ENCODE data around the gene SUPT20HL1.

The SUPT20HL1 gene

DNA sequence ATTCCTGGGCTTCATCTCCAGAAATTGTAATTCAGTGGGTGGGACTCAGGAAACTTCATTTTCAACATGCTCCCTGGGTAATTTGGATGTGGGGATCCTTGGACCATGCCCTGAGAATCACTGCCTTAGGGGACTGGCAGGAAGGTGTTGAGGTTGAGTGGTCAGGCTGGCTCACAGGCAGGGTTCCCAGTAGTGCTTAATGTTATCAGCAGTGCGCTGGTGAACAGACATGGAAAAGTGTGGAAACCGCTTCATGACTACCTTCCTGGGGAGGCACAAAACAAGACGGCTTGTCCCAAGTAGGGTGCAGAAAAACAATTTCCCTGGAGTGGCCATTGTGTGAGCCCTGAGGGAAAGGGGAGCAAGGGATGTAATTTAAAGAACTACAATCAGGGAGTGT is 31.4 kb downstream of the SUPT20HL1 start:
- no peak for DNase-seq (ENCODE audit: low read depth in 1 of 2, low spot score in 1 of 2)
- no peak for TF ChIP-seq JUND (IDR thresholded peaks at IDR 0.05; ENCODE audit: low read depth)
- in situ Hi-C loops (cut with HindIII; ENCODE audit: low pct_unique_long_range_greater_than_20kb, low sequenced_read_pairs) = no loop called here

DNA sequence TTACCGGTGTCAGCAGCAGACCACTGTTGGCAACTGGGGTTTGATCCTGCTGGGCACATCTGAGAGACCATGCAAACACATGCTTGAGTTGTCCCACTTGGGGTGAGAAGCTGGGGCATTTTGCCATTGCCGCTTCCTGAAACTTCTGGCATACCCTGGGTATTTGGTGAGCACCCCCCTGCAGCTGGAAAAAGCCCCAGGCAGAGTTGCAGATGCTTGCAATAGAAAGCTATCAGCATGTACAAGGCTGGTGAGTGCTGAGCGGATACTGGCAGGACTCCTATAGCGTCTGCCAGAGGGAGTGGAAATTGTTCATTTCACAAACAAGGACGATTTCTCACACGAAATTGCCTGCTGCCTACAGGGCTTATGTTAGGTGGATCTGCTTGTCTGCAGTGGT is 32.3 kb downstream of the SUPT20HL1 start:
- in situ Hi-C loops (cut with HindIII; ENCODE audit: low pct_unique_long_range_greater_than_20kb, low sequenced_read_pairs) = no loop called here
- TF ChIP-seq JUND (IDR thresholded peaks at IDR 0.05; ENCODE audit: low read depth) = no peak
- DNase-seq (ENCODE audit: low read depth in 1 of 2, low spot score in 1 of 2) = no peak

DNA sequence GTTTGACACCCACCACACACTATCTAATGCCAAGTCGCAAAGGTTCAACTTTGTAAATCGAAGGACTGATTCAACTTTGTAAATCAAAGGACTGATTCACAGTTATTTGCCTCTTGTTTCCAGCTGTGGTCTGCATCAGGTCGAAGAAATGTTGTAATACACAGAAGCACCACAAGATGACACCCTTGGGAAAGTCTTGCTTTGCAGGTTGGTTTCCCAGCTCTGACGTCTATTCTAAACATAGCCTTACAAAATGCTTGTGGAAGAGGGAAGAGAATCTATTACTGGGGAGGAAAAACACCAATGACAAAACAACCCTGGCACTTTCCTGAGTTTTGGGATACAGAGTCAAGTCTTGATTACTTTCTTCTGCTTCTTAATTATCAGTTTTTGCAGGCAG is 35.3 kb downstream of the SUPT20HL1 start:
- no peak for TF ChIP-seq JUND (IDR thresholded peaks at IDR 0.05; ENCODE audit: low read depth)
- in situ Hi-C loops (cut with HindIII; ENCODE audit: low pct_unique_long_range_greater_than_20kb, low sequenced_read_pairs) = no loop called here
- peak; percentile 38 to 79 for DNase-seq (ENCODE audit: low read depth in 1 of 2, low spot score in 1 of 2)

- no peak for DNase-seq (ENCODE audit: low read depth in 1 of 2, low spot score in 1 of 2)
- TF ChIP-seq JUND (IDR thresholded peaks at IDR 0.05; ENCODE audit: low read depth) = no peak
- in situ Hi-C loops (cut with HindIII; ENCODE audit: low pct_unique_long_range_greater_than_20kb, low sequenced_read_pairs) = no loop called here
Measured at GRCh38 chrX:24396236-24396930, 35.9 kb downstream of the SUPT20HL1 start.

GRCh38 chrX:24396931-24397279 is 36.5 kb downstream of the SUPT20HL1 start:
- TF ChIP-seq JUND (IDR thresholded peaks at IDR 0.05; ENCODE audit: low read depth) = no peak
- DNase-seq (ENCODE audit: low read depth in 1 of 2, low spot score in 1 of 2) = no peak
- in situ Hi-C loops (cut with HindIII; ENCODE audit: low pct_unique_long_range_greater_than_20kb, low sequenced_read_pairs) = no loop called here

GRCh38 chrX:24398766-24399165 is 38.3 kb downstream of the SUPT20HL1 start:
- in situ Hi-C loops (cut with HindIII; ENCODE audit: low pct_unique_long_range_greater_than_20kb, low sequenced_read_pairs) = no loop called here
- DNase-seq (ENCODE audit: low read depth in 1 of 2, low spot score in 1 of 2) = no peak
- no peak for TF ChIP-seq JUND (IDR thresholded peaks at IDR 0.05; ENCODE audit: low read depth)

GRCh38 chrX:24399550-24399949 is 39.1 kb downstream of the SUPT20HL1 start:
- DNase-seq (ENCODE audit: low read depth in 1 of 2, low spot score in 1 of 2) = no peak
- in situ Hi-C loops (cut with HindIII; ENCODE audit: low pct_unique_long_range_greater_than_20kb, low sequenced_read_pairs) = no loop called here
- no peak for TF ChIP-seq JUND (IDR thresholded peaks at IDR 0.05; ENCODE audit: low read depth)

DNA sequence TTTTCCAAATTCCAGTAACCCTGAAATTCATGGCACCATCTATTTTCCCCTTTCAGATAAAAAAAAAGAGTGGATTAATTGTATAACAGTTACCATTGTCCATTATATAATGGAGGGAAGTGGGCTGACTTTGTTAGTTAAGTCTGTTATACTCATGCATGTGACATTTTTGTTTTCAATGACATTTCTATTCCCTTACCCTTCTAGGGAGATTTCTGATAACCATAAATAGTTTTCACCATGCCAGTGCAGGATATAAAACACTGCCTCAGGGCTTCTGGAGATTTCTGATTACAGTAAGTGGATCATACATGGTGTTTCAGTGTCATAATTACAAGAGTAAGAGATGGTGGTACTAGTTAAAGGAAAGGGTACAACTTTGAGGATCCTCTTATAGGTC is 45.5 kb downstream of the SUPT20HL1 start:
- no peak for DNase-seq (ENCODE audit: low read depth in 1 of 2, low spot score in 1 of 2)
- in situ Hi-C loops (cut with HindIII; ENCODE audit: low pct_unique_long_range_greater_than_20kb, low sequenced_read_pairs) = no loop called here
- TF ChIP-seq JUND (IDR thresholded peaks at IDR 0.05; ENCODE audit: low read depth) = no peak

Measured in T47D (cell line).